ENCODE data around the gene NCLN.

NCLN gene

GRCh38 chr19:3178973-3179738 lies 6.6 kb upstream of the NCLN start:
- no peak overlapping the region for H3K4me3 ChIP-seq (ENCODE audit: insufficient read length, low read depth)
- DNase-seq (ENCODE audit: low read depth, low spot score), result no peak

GRCh38 chr19:3179739-3180293 lies 5.9 kb upstream of the NCLN start:
- Histone ChIP-seq H3K36me3 (ENCODE audit: insufficient read depth, insufficient read length, low read length) (no peaks in the 10 kb centered on the region), H3K4me1 (ENCODE audit: insufficient read depth, insufficient read length) (peaks cover 10% of the 10 kb centered on the region), H3K9ac (ENCODE audit: insufficient read length, low read depth) (no peak overlapping the region), H3K4me3 (ENCODE audit: insufficient read length, low read depth) (no peak overlapping the region), H3K27me3 (ENCODE audit: insufficient read depth, insufficient read length) (no peaks in the 10 kb centered on the region), H3K9me3 (ENCODE audit: insufficient read depth, low read length) (no peaks in the 10 kb centered on the region)
- no peak for DNase-seq (ENCODE audit: low read depth, low spot score)
- no peak for TF ChIP-seq YY1 (IDR thresholded peaks at IDR 0.05; ENCODE audit: insufficient read depth, insufficient read length)
- TF ChIP-seq SUZ12 (IDR thresholded peaks at IDR 0.05; ENCODE audit: extremely low read depth, insufficient read depth, insufficient read length), result no peak
- no peak for TF ChIP-seq ZNF274 (IDR thresholded peaks at IDR 0.05; ENCODE audit: low read depth, low read length)

More at GRCh38 chr19:3178973-3179738, 6.6 kb upstream of the NCLN start:
- Histone ChIP-seq H3K9me3 (ENCODE audit: insufficient read depth, low read length) (no peaks in the 10 kb centered on the region), H3K9ac (ENCODE audit: insufficient read length, low read depth) (no peak overlapping the region), H3K4me1 (ENCODE audit: insufficient read depth, insufficient read length) (peaks cover 8% of the 10 kb centered on the region), H3K27me3 (ENCODE audit: insufficient read depth, insufficient read length) (no peaks in the 10 kb centered on the region), H3K36me3 (ENCODE audit: insufficient read depth, insufficient read length, low read length) (no peaks in the 10 kb centered on the region)
- TF ChIP-seq SUZ12 (IDR thresholded peaks at IDR 0.05; ENCODE audit: extremely low read depth, insufficient read depth, insufficient read length) (no peak), ZNF274 (IDR thresholded peaks at IDR 0.05; ENCODE audit: low read depth, low read length) (no peak), YY1 (IDR thresholded peaks at IDR 0.05; ENCODE audit: insufficient read depth, insufficient read length) (no peak)

GRCh38 chr19:3183721-3184641 lies 1.7 kb upstream of the NCLN start:
- Histone ChIP-seq H3K9ac (ENCODE audit: insufficient read length, low read depth) (no peak overlapping the region), H3K36me3 (ENCODE audit: insufficient read depth, insufficient read length, low read length) (peaks cover 23% of the 10 kb centered on the region), H3K4me3 (ENCODE audit: insufficient read length, low read depth) (no peak overlapping the region), H3K4me1 (ENCODE audit: insufficient read depth, insufficient read length) (peaks cover 17% of the 10 kb centered on the region), H3K27me3 (ENCODE audit: insufficient read depth, insufficient read length) (no peaks in the 10 kb centered on the region), H3K9me3 (ENCODE audit: insufficient read depth, low read length) (no peaks in the 10 kb centered on the region)
- TF ChIP-seq SUZ12 (IDR thresholded peaks at IDR 0.05; ENCODE audit: extremely low read depth, insufficient read depth, insufficient read length) (no peak), YY1 (IDR thresholded peaks at IDR 0.05; ENCODE audit: insufficient read depth, insufficient read length) (no peak), ZNF274 (IDR thresholded peaks at IDR 0.05; ENCODE audit: low read depth, low read length) (no peak)
- DNase-seq (ENCODE audit: low read depth, low spot score), result no peak

- H3K4me1 ChIP-seq (ENCODE audit: insufficient read depth, insufficient read length), result peaks cover 26% of the 10 kb centered on the region
- H3K9ac ChIP-seq (ENCODE audit: insufficient read length, low read depth), result peak overlapping the region; percentile 62
- H3K9me3 ChIP-seq (ENCODE audit: insufficient read depth, low read length), result no peaks in the 10 kb centered on the region
- no peaks in the 10 kb centered on the region for H3K27me3 ChIP-seq (ENCODE audit: insufficient read depth, insufficient read length)
- TF ChIP-seq SUZ12 (IDR thresholded peaks at IDR 0.05; ENCODE audit: extremely low read depth, insufficient read depth, insufficient read length), result no peak
- peak overlapping the region; percentile 97 for H3K4me3 ChIP-seq (ENCODE audit: insufficient read length, low read depth)
- DNase-seq (ENCODE audit: low read depth, low spot score), result no peak
- peaks cover 33% of the 10 kb centered on the region for H3K36me3 ChIP-seq (ENCODE audit: insufficient read depth, insufficient read length, low read length)
Measured at GRCh38 chr19:3184847-3185460, 776 bp upstream of the NCLN start.

GRCh38 chr19:3186160-3186688 lies 494 bp downstream of the NCLN start:
- H3K4me1 ChIP-seq (ENCODE audit: insufficient read depth, insufficient read length), result peaks cover 27% of the 10 kb centered on the region
- TF ChIP-seq YY1 (IDR thresholded peaks at IDR 0.05; ENCODE audit: insufficient read depth, insufficient read length), result no peak
- no peak for TF ChIP-seq SUZ12 (IDR thresholded peaks at IDR 0.05; ENCODE audit: extremely low read depth, insufficient read depth, insufficient read length)
- TF ChIP-seq ZNF274 (IDR thresholded peaks at IDR 0.05; ENCODE audit: low read depth, low read length), result no peak
- DNase-seq (ENCODE audit: low read depth, low spot score), result no peak
- H3K36me3 ChIP-seq (ENCODE audit: insufficient read depth, insufficient read length, low read length), result peaks cover 45% of the 10 kb centered on the region
- H3K9ac ChIP-seq (ENCODE audit: insufficient read length, low read depth), result peak overlapping the region; percentile 99
- peak overlapping the region; percentile 97 for H3K4me3 ChIP-seq (ENCODE audit: insufficient read length, low read depth)
- no peaks in the 10 kb centered on the region for H3K27me3 ChIP-seq (ENCODE audit: insufficient read depth, insufficient read length)
- no peaks in the 10 kb centered on the region for H3K9me3 ChIP-seq (ENCODE audit: insufficient read depth, low read length)

GRCh38 chr19:3186891-3187661 lies 1.3 kb downstream of the NCLN start:
- TF ChIP-seq YY1 (IDR thresholded peaks at IDR 0.05; ENCODE audit: insufficient read depth, insufficient read length) (no peak), ZNF274 (IDR thresholded peaks at IDR 0.05; ENCODE audit: low read depth, low read length) (no peak), SUZ12 (IDR thresholded peaks at IDR 0.05; ENCODE audit: extremely low read depth, insufficient read depth, insufficient read length) (no peak)

More at GRCh38 chr19:3186891-3187661, 1.3 kb downstream of the NCLN start:
- H3K4me1 ChIP-seq (ENCODE audit: insufficient read depth, insufficient read length), result peaks cover 27% of the 10 kb centered on the region
- peak overlapping the region; percentile 99 for H3K9ac ChIP-seq (ENCODE audit: insufficient read length, low read depth)
- peak overlapping the region; percentile 97 for H3K4me3 ChIP-seq (ENCODE audit: insufficient read length, low read depth)
- H3K9me3 ChIP-seq (ENCODE audit: insufficient read depth, low read length), result no peaks in the 10 kb centered on the region
- H3K27me3 ChIP-seq (ENCODE audit: insufficient read depth, insufficient read length), result no peaks in the 10 kb centered on the region
- DNase-seq (ENCODE audit: low read depth, low spot score), result no peak
- peaks cover 53% of the 10 kb centered on the region for H3K36me3 ChIP-seq (ENCODE audit: insufficient read depth, insufficient read length, low read length)

All from NT2/D1 (cell line).